SK-N-MC (cell line): ENCODE data around the gene TEX48.

ENCODE experiments used
- EZH2 ChIP-seq: fragments of 200-600 bp; sonication (generic); IDR thresholded peaks from one replicate; pipeline ENCODE4 v1.6.1; 2017; ENCODE audit warnings: antibody characterized with exemption
- FOXP2 ChIP-seq: optimal IDR thresholded peaks from 2 replicates; pipeline ENCODE3; 2011; ENCODE audit warnings: mild to moderate bottlenecking, moderate library complexity; ENCODE audit not compliant: insufficient read depth; ENCODE audit errors: extremely low read length, control extremely low read depth
- POLR2AphosphoS5 ChIP-seq: IDR thresholded peaks from 2 replicates; pipeline ENCODE4 v1.6.1; 2012; ENCODE audit warnings: mild to moderate bottlenecking, low read depth, low read length, borderline replicate concordance

DNA sequence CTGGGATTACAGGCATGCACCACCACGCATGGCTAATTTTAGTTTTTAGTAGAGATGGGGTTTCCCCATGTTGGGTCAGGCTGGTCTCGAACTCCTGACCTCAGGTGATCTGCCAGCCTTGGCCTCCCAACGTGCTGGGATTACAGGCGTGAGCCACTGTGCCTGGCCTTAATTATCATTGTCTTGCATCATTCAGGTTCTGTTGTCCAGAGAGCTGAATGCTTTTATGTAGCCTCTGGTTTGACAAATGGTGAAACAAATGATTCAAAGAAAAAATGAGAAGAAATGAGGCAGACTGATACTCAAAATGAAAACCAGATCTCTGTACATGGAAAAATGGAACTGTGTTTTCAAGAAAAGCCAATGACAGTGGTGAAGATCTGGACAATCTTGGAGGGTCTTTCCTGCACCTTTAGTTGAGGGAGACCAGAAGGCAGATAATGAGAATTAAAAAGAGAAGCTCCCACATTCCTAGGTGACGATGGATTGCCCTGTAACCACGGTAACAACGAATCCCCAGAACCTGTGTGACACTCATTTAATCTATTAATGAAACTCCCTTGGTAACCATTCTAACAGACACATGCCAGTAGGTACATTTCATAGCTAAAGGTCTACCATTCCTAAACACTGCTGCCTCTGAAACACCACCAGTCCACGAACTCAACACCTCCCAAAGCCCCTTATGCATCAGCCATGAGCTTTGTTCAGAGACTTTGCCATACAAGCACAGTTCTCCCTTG, 1.6 kb downstream of the TEX48 start:
- TF ChIP-seq POLR2AphosphoS5 (no peak), EZH2 (no peak), FOXP2 (no peak)
